DMS79 (cell line): ENCODE results near the gene TCIRG1.
"Not testable (repeated sequence)": the region's sequence is repeated elsewhere in the genome, so short reads cannot be mapped to it uniquely, and the experiment has no call there.

ENCODE experiments used
- DNase-seq: peaks from one replicate; lab custom pipeline; 2025; lab: John Stamatoyannopoulos, UW

TCIRG1 gene

GRCh38 chr11:68083517-68083916 lies 44.7 kb downstream of the TCIRG1 start:
- DNase-seq: no peak

GRCh38 chr11:68089679-68090078 lies 50.9 kb downstream of the TCIRG1 start:
- DNase-seq: no peak

- no peak for DNase-seq
Measured at GRCh38 chr11:68090287-68090686, 51.5 kb downstream of the TCIRG1 start.

- no peak for DNase-seq
Measured at GRCh38 chr11:68090706-68091105, 51.9 kb downstream of the TCIRG1 start.

GRCh38 chr11:68092411-68092810 lies 53.6 kb downstream of the TCIRG1 start:
- no peak for DNase-seq

GRCh38 chr11:68092946-68093345 lies 54.1 kb downstream of the TCIRG1 start:
- DNase-seq: not testable (repeated sequence)

GRCh38 chr11:68093565-68093964 lies 54.7 kb downstream of the TCIRG1 start:
- DNase-seq: no peak

GRCh38 chr11:68096962-68097361 lies 58.1 kb downstream of the TCIRG1 start:
- DNase-seq: no peak

- no peak for DNase-seq
Measured at GRCh38 chr11:68099057-68099456, 60.2 kb downstream of the TCIRG1 start.

- peak; percentile 80 for DNase-seq
Measured at GRCh38 chr11:68099474-68100405, 60.9 kb downstream of the TCIRG1 start.
